ENCODE data around the gene DYNLT4. TPM values are rescaled to one million over a fixed set of nuclear protein-coding genes. Genes with fewer than 3 reads are reported as not detected.

Gene DYNLT4, protein sequence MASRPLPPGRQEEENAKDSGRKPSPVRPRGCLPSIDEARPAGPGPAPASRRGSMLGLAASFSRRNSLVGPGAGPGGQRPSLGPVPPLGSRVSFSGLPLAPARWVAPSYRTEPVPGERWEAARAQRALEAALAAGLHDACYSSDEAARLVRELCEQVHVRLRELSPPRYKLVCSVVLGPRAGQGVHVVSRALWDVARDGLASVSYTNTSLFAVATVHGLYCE
- total RNA-seq: not detected

DNA sequence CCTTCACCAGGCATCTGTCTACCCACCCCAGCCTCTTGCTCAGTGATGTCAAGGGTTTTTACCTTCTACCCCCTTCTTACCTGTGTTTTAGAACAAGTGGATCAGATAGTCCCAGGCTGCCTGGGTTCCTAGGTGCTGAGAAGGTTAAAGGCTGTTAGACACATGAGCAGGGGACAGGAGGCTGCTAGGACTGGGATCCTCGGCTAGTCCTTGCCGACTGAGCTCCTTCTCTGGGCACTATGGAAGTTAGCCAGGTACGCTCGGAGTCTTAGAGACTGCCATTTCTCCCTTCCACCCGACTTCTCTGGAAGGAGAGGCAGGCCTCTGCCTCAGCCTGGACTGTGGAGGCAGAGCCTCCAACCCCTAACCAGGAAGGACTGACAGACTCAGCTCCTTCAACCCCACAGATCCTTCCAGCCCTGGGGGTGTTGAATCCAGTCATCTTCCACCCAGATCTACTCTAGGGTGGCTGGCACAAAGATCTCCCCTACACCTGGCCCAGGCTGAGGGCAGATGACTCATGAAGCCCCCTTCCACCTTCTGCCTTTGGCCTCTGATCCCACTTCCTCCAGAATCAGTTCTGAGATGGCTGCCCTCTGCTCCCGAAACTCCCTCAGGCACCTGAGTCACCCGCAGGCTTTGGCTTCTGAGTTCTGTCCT lies at the start of gene DYNLT4:
TSS of gene DYNLT4 (minus strand) at position 648 of the 660 bp plus-strand sequence. CDS start 683 bp downstream, outside the sequence.

DNA sequence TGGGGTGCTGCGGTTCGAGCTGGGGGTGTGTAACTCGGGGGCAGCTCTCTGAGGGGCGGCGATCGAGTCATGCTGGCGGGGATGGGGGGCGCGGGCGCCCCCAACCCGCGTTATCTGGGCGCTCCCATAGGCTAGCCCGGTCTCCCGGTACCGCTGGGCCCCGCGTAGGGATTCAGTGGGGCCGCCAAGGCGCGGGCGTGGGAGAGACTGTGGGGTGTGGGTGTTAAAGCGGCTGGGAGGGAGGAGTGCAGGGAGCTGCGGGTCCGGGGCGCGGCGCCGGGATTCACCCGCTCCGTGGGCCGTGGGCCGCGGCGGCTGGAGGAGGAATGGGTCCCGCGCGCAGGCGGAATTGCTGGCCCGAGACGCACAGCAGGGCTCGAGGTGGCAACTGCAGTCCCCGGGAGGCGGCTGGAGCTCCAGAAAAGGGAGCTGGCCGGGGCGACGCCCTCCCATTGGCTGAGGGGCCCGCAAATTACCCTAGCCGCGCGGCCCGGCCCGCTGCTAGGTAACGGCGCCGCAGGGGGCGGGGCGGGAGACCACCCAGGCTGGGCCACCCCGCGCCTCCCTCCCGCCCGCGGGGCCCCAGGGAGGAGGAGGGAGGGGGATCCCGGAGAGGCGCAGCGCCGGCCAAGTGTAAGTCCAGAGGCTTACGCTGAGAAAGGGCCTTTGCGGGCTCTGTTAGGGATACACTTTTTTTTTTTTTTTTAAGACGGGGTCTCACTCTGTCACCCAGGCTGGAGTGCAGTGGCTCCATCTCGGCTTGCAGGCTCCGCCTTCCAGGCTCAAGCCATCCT lies 35.9 kb upstream of the DYNLT4 start, which contains the start of gene PTCH2:
TSS of gene PTCH2 (minus strand) at position 392 of the 794 bp plus-strand sequence. CDS start at position 71, 321 bp downstream.

DNA sequence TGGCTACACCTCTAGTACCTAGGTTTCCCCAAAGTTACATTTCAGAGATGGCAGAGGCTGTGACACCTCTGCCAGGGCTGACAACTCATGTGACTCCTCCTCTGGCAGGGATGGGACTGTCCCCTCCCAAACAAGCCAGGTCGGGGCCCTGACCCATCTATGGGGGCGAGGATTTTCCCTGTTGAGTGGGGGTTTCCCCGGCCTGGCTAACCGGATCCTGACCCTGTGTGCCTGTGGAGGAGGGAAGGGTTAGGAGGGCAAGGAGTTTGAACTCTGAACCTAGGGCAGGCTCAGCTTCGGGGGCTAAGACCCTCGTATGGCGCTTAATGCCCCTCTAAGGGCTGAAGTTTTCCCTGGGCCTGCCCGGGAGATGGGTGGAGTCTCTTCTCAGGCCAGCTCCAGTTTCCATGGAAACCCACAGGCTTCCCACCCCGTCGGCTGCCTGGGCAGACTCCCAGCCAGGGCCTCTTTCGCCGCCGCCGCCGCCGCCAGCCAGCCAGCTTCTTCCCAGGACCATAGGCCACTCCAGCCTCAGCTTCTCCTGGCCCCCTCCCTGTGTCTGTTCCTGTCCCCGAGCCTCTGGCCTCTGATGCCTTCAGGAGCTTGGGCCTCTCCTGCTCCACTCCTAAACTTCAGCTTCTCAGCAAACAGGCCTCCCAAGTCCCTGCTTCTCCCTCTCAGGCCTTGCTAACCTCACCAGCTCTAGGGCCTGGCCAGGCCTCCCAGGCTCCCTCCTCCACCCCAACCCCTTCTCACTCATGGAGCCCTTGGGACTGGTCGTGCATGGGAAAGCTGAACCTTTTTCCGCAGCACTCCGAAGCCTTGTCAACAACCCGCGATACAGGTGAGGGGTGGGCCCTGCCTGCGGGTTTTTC lies 1.1 kb upstream of the DYNLT4 start, which contains the start of gene BTBD19:
TSS of gene BTBD19 (plus strand) at position 461 of the 875 bp plus-strand sequence. CDS start at position 759, 298 bp downstream.

DNA sequence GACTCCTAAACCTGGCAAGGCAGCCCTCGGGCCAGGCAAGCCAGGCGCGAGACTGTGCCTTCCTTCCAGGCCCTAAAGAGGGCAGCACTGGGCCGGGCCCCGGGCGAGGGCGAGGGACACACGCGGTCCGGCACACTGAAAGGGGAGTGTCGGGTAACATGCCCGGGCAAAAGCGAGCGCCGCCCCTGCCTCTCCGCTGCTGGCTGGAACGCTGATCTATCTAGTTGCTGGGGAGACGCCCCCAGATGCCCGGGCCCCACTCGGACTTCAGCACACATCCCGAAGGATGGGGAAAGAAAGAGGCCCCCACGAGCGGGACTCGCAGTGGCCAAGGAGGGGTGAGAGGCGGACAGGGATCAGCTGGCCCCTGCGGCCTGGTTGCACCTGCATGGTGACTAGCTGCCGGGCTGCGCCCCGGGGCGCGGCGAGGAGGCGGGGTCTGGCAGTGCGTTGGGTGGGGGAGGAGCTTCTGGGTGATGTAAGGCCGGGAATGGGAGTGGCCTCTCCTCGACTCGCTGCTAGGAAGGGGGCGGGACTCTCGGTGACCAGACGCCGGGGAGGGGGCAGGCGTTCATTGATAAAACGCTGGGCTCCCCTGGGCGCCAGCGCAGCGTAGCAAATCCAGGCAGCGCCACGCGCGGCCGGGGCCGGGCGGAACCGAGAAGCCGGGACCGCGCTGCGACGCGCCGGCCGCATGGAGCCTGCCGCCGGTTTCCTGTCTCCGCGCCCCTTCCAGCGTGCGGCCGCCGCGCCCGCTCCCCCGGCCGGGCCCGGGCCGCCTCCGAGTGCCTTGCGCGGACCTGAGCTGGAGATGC lies 7.2 kb downstream of the DYNLT4 start, which contains the start of gene PLK3:
TSS of gene PLK3 (plus strand) at position 608 of the 815 bp plus-strand sequence. CDS start at position 695, 87 bp downstream.

DNA sequence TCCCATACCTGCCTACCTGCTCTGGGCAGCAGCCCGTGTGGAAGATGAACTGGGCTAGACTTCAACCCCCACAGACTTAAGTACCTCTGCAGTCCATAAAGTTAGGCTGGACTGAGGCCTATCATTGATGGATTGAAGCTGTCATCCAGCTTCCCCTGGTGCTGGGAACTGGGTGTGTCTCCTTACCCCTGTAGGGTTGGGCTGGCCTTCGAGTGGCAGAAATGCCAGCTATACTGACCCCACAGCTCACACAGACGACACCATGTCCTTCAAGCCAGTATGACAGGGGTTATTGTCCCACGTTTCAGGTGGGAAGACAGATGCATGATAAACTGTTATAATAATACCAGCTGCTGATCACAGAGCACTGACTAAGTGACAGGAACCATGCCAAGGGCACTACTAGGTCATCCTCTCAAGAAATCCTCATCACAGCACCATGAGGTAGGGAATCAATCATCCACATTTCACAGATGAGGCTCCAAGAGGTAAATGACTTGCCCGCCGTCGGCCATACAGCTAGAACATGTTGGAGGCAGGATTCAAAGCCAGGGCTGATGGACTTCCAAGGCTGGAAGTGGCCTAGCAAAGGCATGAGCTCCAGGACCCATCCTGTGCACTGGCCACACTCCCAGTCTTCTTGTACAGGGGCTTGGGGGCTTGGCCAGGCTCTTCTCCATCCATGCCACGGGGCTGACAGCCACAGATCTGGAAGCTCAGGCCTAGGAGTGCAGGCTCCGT lies 18.9 kb downstream of the DYNLT4 start, which contains the start of gene BEST4:
TSS of gene BEST4 (minus strand) at position 51 of the 741 bp plus-strand sequence. CDS start 465 bp downstream, outside the sequence.

DNA sequence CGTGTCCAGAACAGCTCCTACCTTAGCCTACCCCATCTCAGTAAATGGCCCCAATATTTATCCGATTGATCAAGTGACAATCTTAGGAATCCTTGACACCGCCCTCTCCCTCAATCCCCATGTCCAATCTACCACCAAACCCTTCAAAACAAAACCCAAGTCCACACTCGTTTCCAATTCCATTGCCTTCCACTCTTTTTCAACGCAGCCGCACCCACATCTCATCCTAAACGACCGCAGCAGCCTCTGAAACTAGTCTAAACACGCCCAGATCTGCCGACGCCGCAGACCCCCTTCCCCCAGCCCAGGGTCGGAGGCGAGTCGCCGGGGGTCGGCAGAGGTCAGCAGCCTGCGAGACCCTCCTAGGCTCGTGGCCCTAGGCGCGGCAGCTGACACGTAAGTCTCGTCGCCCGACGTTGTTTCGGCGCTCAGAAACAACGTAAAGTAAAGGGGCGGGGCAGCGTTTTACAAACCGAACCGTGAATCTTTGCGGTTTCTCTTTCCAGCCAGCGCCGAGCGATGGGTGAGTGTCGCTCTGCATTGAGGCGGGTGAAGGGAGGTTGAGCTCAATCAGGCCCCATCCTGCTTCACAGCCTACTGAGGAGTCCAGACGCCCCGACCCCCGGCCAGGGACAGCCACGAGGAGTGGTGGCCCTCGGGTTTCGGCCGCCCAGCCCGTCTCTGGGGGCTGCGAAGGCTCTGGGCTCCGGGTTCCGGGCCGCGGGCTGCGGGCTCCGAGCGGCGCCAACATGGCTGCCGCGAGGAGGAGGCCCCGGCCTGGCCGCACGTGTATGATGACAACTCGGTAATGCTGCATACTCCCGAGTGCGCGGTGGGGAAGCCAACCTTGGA lies 31.8 kb downstream of the DYNLT4 start, which contains the start of gene RPS8:
TSS of gene RPS8 (plus strand) at position 463 of the 852 bp plus-strand sequence. CDS start at position 520, 57 bp downstream.

Small RNA genes lying within 50 kb of the gene (small RNA-seq; reads per million reads assigned to genes)
- gene AL136380.1 (not detected), gene SNORD38A (62.8 reads per million, percentile 96 among the genes with 10 or more reads in this experiment), gene SNORD38B (not detected), gene SNORD46 (1,827 reads per million, percentile 99 among the genes with 10 or more reads in this experiment), gene SNORD55 (not detected)

Other genes starting within 250 kb of the DYNLT4 start
- 8.5 TPM for gene TMEM53, start 132.9 kb downstream of the DYNLT4 start, total RNA-seq
- gene ARMH1, start 132.6 kb downstream of the DYNLT4 start, total RNA-seq: 5.8 TPM
- not detected for gene RNU5D-1, start 76.2 kb downstream of the DYNLT4 start, total RNA-seq
- 6.5 TPM for gene KIF2C, start 67.5 kb downstream of the DYNLT4 start, total RNA-seq
- gene RPS8, start 31.8 kb downstream of the DYNLT4 start, total RNA-seq: 1,149 TPM
- 1.2 TPM for gene BEST4, start 19.2 kb downstream of the DYNLT4 start, total RNA-seq
- gene PLK3, start 7.0 kb downstream of the DYNLT4 start, total RNA-seq: 11.5 TPM
- 1.8 TPM for gene BTBD19, start 1.2 kb upstream of the DYNLT4 start, total RNA-seq
- 1.2 TPM for gene PTCH2, start 35.9 kb upstream of the DYNLT4 start, total RNA-seq
- gene EIF2B3, start 179.2 kb upstream of the DYNLT4 start, total RNA-seq: 31.4 TPM
- gene HECTD3, start 204.0 kb upstream of the DYNLT4 start, total RNA-seq: 13.1 TPM
- 70.6 TPM for gene UROD, start 204.9 kb upstream of the DYNLT4 start, total RNA-seq